ENCODE results near the gene FAM114A1. TPM values are rescaled to one million over a fixed set of nuclear protein-coding genes. Genes with fewer than 3 reads are reported as not detected.

The FAM114A1 gene
- total RNA-seq, 2 experiments from 2014 or later: 0.16 to 0.20 TPM

DNA sequence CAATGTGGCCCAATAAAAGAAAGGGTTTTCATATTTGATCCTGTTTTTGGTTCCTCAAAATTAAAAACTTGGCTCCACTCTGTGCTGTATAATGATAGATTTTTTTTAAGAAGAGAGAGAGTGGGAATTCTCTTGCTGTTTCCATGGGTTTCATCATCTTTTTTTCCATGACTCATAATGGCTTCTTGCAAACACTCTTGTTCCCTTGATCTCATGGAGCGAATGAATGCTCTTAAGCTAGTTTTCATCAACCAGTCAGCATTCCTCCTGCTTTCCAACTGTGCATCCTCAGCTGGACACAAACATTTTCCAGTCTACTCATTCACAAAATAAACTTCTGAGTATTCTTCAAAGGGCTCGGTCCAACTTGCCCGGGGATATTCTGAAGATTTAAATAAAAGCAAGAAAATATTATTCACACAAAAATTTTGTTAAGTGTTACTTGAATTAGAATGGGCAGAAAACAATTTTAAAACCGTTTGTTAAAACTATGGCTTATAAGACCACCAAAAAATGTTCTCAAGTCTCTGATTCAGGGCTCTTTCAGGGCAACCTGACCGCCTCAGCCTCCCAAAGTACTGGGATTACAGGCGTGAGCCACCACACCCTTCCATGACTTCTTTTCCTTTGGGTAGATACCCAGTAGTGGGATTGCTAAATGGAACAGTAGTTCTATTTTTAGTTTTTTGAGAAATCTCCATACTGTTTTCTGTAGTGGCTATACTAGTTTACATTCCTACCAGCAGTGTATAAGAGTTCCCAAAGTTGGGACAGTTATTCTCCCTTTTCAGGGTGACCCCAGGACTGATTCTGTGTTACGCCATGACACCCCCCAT lies 99.9 kb downstream of the FAM114A1 start:
- intact Hi-C loops (cut with micrococcal nuclease): no loop called here
- ChIA-PET POLR2A (no interaction called here), CTCF (no interaction called here)
- Mint-ChIP-seq H3K27ac (peak overlapping the region; percentile 75), H3K27me3 (no peaks in the 10 kb centered on the region), H3K9me3 (peaks cover 3% of the 10 kb centered on the region), H3K4me1 (ENCODE audit: low read depth) (peaks cover 14% of the 10 kb centered on the region), H3K36me3 (ENCODE audit: low read depth) (peaks cover 45% of the 10 kb centered on the region), H3K4me3 (no peak overlapping the region)
- DNase-seq (no peak), ATAC-seq (no peak)
- TF ChIP-seq, protein P1, sequence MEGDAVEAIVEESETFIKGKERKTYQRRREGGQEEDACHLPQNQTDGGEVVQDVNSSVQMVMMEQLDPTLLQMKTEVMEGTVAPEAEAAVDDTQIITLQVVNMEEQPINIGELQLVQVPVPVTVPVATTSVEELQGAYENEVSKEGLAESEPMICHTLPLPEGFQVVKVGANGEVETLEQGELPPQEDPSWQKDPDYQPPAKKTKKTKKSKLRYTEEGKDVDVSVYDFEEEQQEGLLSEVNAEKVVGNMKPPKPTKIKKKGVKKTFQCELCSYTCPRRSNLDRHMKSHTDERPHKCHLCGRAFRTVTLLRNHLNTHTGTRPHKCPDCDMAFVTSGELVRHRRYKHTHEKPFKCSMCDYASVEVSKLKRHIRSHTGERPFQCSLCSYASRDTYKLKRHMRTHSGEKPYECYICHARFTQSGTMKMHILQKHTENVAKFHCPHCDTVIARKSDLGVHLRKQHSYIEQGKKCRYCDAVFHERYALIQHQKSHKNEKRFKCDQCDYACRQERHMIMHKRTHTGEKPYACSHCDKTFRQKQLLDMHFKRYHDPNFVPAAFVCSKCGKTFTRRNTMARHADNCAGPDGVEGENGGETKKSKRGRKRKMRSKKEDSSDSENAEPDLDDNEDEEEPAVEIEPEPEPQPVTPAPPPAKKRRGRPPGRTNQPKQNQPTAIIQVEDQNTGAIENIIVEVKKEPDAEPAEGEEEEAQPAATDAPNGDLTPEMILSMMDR (IDR thresholded peaks at IDR 0.05): no peak

DNA sequence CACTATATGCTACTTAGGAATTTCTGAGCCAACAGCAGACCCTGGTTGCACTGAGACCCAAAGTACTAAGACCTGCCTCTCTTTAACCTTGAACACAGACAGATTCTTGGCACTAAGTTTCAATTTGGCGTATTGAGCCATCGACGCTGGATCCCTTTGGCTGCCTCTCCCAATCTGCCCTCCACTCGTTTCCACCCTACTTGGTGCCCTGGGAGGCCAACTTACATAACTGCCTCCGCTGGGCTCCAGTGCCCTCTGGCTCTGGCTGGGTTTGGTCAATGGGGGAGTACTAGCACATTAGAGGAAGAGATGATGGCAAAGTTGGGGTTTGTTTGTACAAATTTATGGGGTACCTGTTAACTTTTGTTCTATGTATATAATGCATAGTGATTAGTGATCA lies 101.1 kb downstream of the FAM114A1 start:
- intact Hi-C loops (cut with micrococcal nuclease): no loop called here
- Mint-ChIP-seq H3K36me3 (ENCODE audit: low read depth) (peaks cover 45% of the 10 kb centered on the region), H3K27me3 (no peaks in the 10 kb centered on the region), H3K4me3 (no peak overlapping the region), H3K9me3 (peaks cover 3% of the 10 kb centered on the region), H3K27ac (no peak overlapping the region), H3K4me1 (ENCODE audit: low read depth) (peaks cover 14% of the 10 kb centered on the region)
- ChIA-PET POLR2A (no interaction called here), CTCF (no interaction called here)
- ATAC-seq (no peak), DNase-seq (no peak)
- TF ChIP-seq, protein P1 (IDR thresholded peaks at IDR 0.05): no peak

DNA sequence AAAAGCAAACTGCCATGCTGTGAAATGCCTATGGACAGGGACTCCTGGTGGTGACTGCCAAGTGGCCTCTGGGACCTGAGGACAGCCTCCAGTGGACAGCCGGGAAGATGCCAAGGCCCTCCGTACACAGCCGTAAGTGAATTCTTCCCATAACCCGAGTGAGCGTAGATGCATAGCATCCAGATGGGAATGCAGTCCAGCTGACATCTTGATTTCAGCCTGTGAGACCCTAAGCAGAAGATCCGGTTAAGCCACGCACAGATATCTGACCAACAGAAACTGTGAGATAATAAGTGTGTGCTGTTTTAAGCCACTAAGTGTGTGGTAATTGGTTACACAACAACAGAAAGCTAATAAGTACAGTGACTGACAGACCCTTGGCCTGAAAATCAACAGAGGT lies 108.7 kb downstream of the FAM114A1 start:
- Mint-ChIP-seq H3K36me3 (ENCODE audit: low read depth) (peaks cover 12% of the 10 kb centered on the region), H3K4me3 (no peak overlapping the region), H3K27me3 (no peaks in the 10 kb centered on the region), H3K4me1 (ENCODE audit: low read depth) (peaks cover 22% of the 10 kb centered on the region), H3K27ac (no peak overlapping the region), H3K9me3 (no peaks in the 10 kb centered on the region)
- intact Hi-C loops (cut with micrococcal nuclease): no loop called here
- ATAC-seq: no peak
- no peak for DNase-seq
- ChIA-PET CTCF (no interaction called here), POLR2A (interaction anchor here (0.6 kb wide), 1 partner anchor 115 kb away, joined by 4 read pairs; no protein-coding TSS in a partner anchor)
- TF ChIP-seq, protein P1 (IDR thresholded peaks at IDR 0.05): no peak

DNA sequence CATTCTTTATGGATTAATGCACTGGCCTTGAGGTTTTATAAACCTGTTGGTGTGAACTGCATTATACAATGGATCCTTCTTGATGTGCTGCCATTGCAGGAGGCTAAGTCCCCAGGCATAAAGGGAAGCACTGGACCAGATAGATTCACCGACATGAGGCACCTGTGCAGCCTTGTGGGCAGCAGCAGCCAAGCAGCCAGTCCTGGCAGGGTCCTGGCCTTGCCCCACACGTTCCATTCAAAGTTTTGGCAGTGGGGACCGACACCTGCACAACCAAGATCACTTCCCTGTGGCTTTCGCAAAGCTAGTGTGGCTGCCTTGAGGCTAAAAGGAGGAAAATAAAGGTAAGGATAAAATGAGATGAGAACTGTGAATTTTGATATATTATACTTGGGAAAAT lies 111.5 kb downstream of the FAM114A1 start:
- H3K4me3 Mint-ChIP-seq: no peak overlapping the region
- intact Hi-C loops (cut with micrococcal nuclease): no loop called here
- no peaks in the 10 kb centered on the region for H3K27me3 Mint-ChIP-seq
- H3K36me3 Mint-ChIP-seq (ENCODE audit: low read depth): peaks cover 29% of the 10 kb centered on the region
- no peak overlapping the region for H3K27ac Mint-ChIP-seq
- DNase-seq (no peak), ATAC-seq (no peak)
- peaks cover 35% of the 10 kb centered on the region for H3K4me1 Mint-ChIP-seq (ENCODE audit: low read depth)
- no peaks in the 10 kb centered on the region for H3K9me3 Mint-ChIP-seq
- ChIA-PET POLR2A (no interaction called here), CTCF (interaction anchor here (1.9 kb wide), 1 partner anchor 76 kb away, joined by 4 read pairs; no protein-coding TSS in a partner anchor)
- TF ChIP-seq, protein P1 (IDR thresholded peaks at IDR 0.05): no peak
